PC-9 (cell line): Measurements from ENCODE around the gene CUX1. TPM values are rescaled to one million over a fixed set of nuclear protein-coding genes. Genes with fewer than 3 reads are reported as not detected.

Experiments
- BruUV-seq: library from RNA; stranded (reverse); fragments of 400-500 nt; replicated peaks from 2 replicates; lab custom pipeline; 2021; lab: Mats Ljungman, UMichigan
- CTCF ChIA-PET: fragments of 300-600 bp; sonication (Branson Sonifier 250); formaldehyde crosslinking; loops from one replicate; lab custom pipeline; 2022; ENCODE audit warnings: antibody characterized with exemption; lab: Charles Lee
- POLR2A ChIA-PET: fragments of 300-600 bp; sonication (Branson Sonifier 250); formaldehyde crosslinking; loops from one replicate; lab custom pipeline; 2022; ENCODE audit warnings: antibody characterized with exemption; ENCODE audit not compliant: unreplicated experiment; lab: Charles Lee
- DNase-seq, 2 experiments: peaks; one replicate each; pipeline versions ENCODE4 v3.0.0 to v3.0.0-alpha.2; 2015 to 2022; ENCODE audit warnings: mixed read lengths in 1 of 2
- H2AFZ ChIP-seq: fragments of 200-600 bp; sonication (generic); 2 replicates; pipeline ENCODE4 v1.8.1; 2017; ENCODE audit warnings: antibody characterized with exemption
- H3F3A ChIP-seq: fragments of 200-600 bp; sonication (generic); 2 replicates; pipeline ENCODE4 v1.8.1; 2017; ENCODE audit warnings: antibody characterized with exemption, mild to moderate bottlenecking, low read depth; ENCODE audit not compliant: insufficient read depth
- H3K27ac ChIP-seq: fragments of 200-600 bp; sonication (generic); 2 replicates; pipeline ENCODE4 v1.6.1; 2016; ENCODE audit warnings: mixed run types
- H3K27me3 ChIP-seq: fragments of 200-600 bp; sonication (generic); 2 replicates; pipeline ENCODE4 v1.6.1; 2016; ENCODE audit warnings: low read depth, mixed run types; ENCODE audit not compliant: insufficient read depth
- H3K36me3 ChIP-seq: fragments of 200-600 bp; sonication (generic); 2 replicates; pipeline ENCODE4 v1.6.1; 2016; ENCODE audit warnings: low read depth, mixed run types
- H3K4me1 ChIP-seq: fragments of 200-600 bp; sonication (generic); replicated peaks from 2 replicates; pipeline ENCODE4 v1.6.1; 2016; ENCODE audit warnings: mixed run types; ENCODE audit not compliant: insufficient read depth
- H3K4me2 ChIP-seq: fragments of 200-600 bp; sonication (generic); 2 replicates; pipeline ENCODE4 v1.6.1; 2017; ENCODE audit warnings: mixed run types
- H3K4me3 ChIP-seq: fragments of 200-600 bp; sonication (generic); 2 replicates; pipeline ENCODE4 v1.6.1; 2016; ENCODE audit warnings: mixed run types
- H3K79me2 ChIP-seq: fragments of 200-600 bp; sonication (generic); 2 replicates; pipeline ENCODE4 v1.6.1; 2017; ENCODE audit warnings: low read depth, mixed run types
- H3K9me2 ChIP-seq: fragments of 200-600 bp; sonication (generic); 2 replicates; pipeline ENCODE4 v1.8.1; 2017; ENCODE audit warnings: mild to moderate bottlenecking; ENCODE audit not compliant: insufficient read depth
- H3K9me3 ChIP-seq: fragments of 200-600 bp; sonication (generic); 2 replicates; pipeline ENCODE4 v1.8.1; 2016; ENCODE audit warnings: low read depth; ENCODE audit not compliant: insufficient read depth
- H4K20me1 ChIP-seq: fragments of 200-600 bp; sonication (generic); 2 replicates; pipeline ENCODE4 v1.8.1; 2017; ENCODE audit not compliant: insufficient read depth
- CTCF ChIP-seq: fragments of 200-600 bp; sonication (generic); conservative IDR thresholded peaks from 2 replicates; pipeline ENCODE4 v1.6.1; 2017; ENCODE audit warnings: mixed run types, antibody characterized with exemption, mild to moderate bottlenecking, moderate library complexity
- EZH2 ChIP-seq: fragments of 200-600 bp; sonication (generic); IDR thresholded peaks from 2 replicates; pipeline ENCODE4 v1.8.0; 2017; ENCODE audit warnings: antibody characterized with exemption, low read depth
- intact Hi-C: fragments of 100-400 bp; cut with micrococcal nuclease; formaldehyde crosslinking; loops from one replicate; pipeline ENCODE4 v1.10.0; 2022; ENCODE audit not compliant: unreplicated experiment
- total RNA-seq: library from RNA; stranded (reverse); gene quantifications from 2 replicates; pipeline ENCODE4 v1.2.3, GENCODE V29; 2021

CUX1 gene
- total RNA-seq, 1 experiment from 2014 or later = 83.3 TPM

DNA sequence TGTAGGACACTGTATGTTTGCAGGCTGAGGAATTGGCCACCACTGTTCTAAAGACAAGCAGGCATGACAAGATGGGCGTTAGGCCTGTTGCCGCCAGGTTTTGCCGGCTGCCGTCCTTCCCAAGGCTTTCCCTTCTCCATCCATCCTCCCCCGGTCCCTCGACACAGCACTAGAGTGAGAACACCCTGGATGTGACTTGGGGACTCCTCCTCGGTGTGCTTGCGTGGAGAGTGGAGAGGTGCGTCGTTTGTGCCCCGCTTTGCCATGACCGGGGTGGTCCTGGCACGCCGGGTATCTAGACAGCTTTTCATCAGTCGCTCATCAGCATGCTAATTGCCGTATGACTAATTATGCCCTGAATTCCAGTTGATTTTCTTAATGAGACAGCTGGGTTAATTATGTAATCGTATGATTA, 262.6 kb downstream of the CUX1 start:
- no peaks in the 10 kb centered on the region for H3K79me2 ChIP-seq
- no peak for TF ChIP-seq EZH2
- no peak for TF ChIP-seq CTCF
- CTCF ChIA-PET = no interaction called here
- POLR2A ChIA-PET = no interaction called here
- H2AFZ ChIP-seq = no peak overlapping the region
- peaks cover 3% of the 10 kb centered on the region; the same call in 1 of the 2 replicates for H3F3A ChIP-seq
- H3K9me3 ChIP-seq = peaks cover 16% of the 10 kb centered on the region; the same call in 1 of the 2 replicates
- H4K20me1 ChIP-seq = no peaks in the 10 kb centered on the region
- no peak overlapping the region for H3K4me3 ChIP-seq
- H3K27ac ChIP-seq = no peak overlapping the region
- intact Hi-C loops = no loop called here
- no peaks in the 10 kb centered on the region for H3K36me3 ChIP-seq
- H3K27me3 ChIP-seq = no peaks in the 10 kb centered on the region
- H3K4me2 ChIP-seq = no peak overlapping the region
- no peaks in the 10 kb centered on the region for H3K4me1 ChIP-seq
- no peaks in the 10 kb centered on the region for H3K9me2 ChIP-seq
- no peak for DNase-seq
- no TSS peak for BruUV-seq

GRCh38 chr7:102080434-102081243, 263.2 kb downstream of the CUX1 start:
- Histone ChIP-seq H3K79me2 (no peaks in the 10 kb centered on the region), H3K4me2 (no peak overlapping the region)
- no TSS peak for BruUV-seq

GRCh38 chr7:102081244-102081627, 263.8 kb downstream of the CUX1 start:
- H3K4me3 ChIP-seq = no peak overlapping the region
- H3K9me3 ChIP-seq = peaks cover 16% of the 10 kb centered on the region; the same call in 1 of the 2 replicates
- H2AFZ ChIP-seq = no peak overlapping the region
- no peaks in the 10 kb centered on the region for H3K9me2 ChIP-seq
- no peaks in the 10 kb centered on the region for H3K36me3 ChIP-seq
- BruUV-seq = no TSS peak
- no peaks in the 10 kb centered on the region for H4K20me1 ChIP-seq
- TF ChIP-seq EZH2 (no peak), CTCF (no peak)
- ChIA-PET CTCF (no interaction called here), POLR2A (no interaction called here)
- H3K4me2 ChIP-seq = no peak overlapping the region
- intact Hi-C loops = no loop called here
- DNase-seq = no peak
- H3K79me2 ChIP-seq = no peaks in the 10 kb centered on the region
- H3K4me1 ChIP-seq = no peaks in the 10 kb centered on the region
- H3K27ac ChIP-seq = no peak overlapping the region
- H3F3A ChIP-seq = peaks cover 3% of the 10 kb centered on the region; the same call in 1 of the 2 replicates
- no peaks in the 10 kb centered on the region for H3K27me3 ChIP-seq

More at GRCh38 chr7:102080434-102081243, 263.2 kb downstream of the CUX1 start:
- ChIA-PET POLR2A (no interaction called here), CTCF (no interaction called here)
- Histone ChIP-seq H4K20me1 (no peaks in the 10 kb centered on the region), H3K4me1 (no peaks in the 10 kb centered on the region), H3K27ac (no peak overlapping the region), H3K27me3 (no peaks in the 10 kb centered on the region), H3K36me3 (no peaks in the 10 kb centered on the region), H3K9me2 (no peaks in the 10 kb centered on the region), H3F3A (peaks cover 3% of the 10 kb centered on the region; the same call in 1 of the 2 replicates), H3K4me3 (no peak overlapping the region), H2AFZ (no peak overlapping the region), H3K9me3 (peaks cover 16% of the 10 kb centered on the region; the same call in 1 of the 2 replicates)
- TF ChIP-seq EZH2 = no peak
- TF ChIP-seq CTCF = no peak
- intact Hi-C loops = no loop called here
- DNase-seq = no peak
